Measurements from ENCODE around the gene COQ8B.

The COQ8B gene

DNA sequence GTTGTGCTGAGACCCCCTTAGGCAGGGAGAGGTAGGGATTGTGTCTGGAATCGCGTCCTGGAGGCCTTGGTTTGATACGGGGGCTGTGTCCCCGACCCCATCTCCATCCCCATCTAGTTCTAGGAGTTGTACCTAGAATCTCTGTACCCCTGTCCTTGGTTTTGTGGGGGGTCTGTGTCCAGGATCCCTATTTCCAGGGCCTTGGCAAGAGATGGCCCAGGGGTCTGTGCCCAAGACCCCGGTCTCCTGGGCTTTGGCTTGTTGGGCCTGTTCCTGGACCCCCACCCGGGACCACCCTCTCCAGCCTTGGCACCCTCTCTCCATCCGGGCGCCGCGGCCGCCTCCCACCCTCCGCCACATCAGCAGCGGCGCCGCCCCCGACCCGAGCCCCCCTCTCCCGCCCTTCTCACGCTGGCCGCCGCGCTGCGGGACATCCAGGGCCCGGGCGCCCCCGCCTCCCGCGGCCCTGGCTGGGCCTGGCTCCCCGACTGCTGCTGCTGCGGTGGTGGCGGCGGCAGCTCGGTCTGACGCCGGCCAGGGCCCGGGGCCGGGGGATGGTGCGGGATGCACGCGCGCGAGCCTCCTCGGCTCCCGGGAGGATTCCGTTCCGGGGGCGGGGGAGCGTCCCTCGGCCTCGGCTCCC is 26.5 kb downstream of the COQ8B start, which contains the start of gene NUMBL:
NUMBL (minus strand) TSS at position 602 of the 643 bp plus-strand sequence; CDS start at position 434, 168 bp downstream.
- no peak for DNase-seq

GRCh38 chr19:40689339-40690049 is 27.2 kb downstream of the COQ8B start:
- no peak for DNase-seq

DNA sequence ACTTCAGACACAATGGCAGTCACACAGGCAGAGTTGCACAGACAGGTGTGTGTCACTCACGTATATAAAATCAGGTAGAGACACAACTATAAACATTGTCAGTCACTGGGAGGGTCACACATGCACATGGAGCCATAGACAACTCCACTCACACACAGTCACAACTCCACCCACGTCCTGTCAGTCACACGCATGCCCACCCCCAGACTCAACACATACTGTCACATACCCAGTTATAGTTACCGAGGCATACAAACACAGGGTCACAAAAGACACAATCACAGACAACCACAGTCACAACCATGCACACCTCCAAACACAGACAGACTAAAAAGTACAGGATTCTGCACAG is 27.7 kb downstream of the COQ8B start:
- no peak for DNase-seq

GRCh38 chr19:40688309-40688708 is 28.4 kb downstream of the COQ8B start:
- DNase-seq, result no peak

DNA sequence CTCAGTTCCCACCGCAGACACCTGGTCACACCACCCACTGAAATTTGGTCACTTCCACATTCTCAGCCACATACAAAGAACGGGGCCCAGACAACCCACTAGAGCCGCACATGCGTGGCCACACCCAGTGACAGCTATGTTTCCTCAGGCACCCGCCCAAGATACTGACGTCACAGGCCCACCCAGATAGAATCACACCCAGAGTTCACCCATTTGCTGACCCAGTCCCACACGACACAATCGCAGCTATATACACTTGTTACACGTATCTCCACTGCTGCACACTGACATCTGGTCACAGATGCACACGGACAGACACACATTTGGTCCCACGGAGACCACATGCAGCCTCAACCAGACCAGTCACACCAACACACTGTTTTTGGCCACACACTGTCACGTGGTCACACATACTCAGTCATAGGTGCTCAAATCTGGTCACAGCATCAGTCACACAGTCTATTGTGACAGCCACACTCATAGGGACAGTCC is 29.1 kb downstream of the COQ8B start:
- DNase-seq, result no peak

- DNase-seq, result no peak
These were observed 29.7 kb downstream of the COQ8B start for GRCh38 chr19:40686882-40687524.

DNA sequence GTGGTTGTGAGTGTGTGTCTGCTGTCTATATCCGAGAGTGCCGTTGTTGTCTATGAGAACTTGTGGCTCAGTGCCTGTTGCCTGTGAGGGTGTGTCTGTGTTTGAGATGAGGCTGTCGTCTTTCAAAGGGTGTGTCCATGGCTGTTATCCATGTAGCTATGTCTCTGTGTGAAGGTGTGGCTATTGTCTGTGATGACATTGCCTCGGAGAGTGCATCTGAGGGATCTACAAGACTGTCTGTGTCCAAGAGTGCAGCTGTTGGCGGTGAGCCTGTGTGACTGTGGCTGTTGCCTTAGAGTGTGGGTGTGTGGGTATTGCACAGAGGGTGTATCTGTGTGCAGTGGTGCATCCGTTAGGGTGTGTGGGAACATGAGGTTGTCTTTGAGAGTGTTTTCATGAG is 31.1 kb downstream of the COQ8B start:
- DNase-seq, result no peak

- no peak for DNase-seq
These were observed 31.6 kb downstream of the COQ8B start for GRCh38 chr19:40685016-40685526.

GRCh38 chr19:40684280-40684679 is 32.4 kb downstream of the COQ8B start:
- DNase-seq, result no peak

- DNase-seq, result no peak
These were observed 33.2 kb downstream of the COQ8B start for GRCh38 chr19:40683437-40683836.

DNA sequence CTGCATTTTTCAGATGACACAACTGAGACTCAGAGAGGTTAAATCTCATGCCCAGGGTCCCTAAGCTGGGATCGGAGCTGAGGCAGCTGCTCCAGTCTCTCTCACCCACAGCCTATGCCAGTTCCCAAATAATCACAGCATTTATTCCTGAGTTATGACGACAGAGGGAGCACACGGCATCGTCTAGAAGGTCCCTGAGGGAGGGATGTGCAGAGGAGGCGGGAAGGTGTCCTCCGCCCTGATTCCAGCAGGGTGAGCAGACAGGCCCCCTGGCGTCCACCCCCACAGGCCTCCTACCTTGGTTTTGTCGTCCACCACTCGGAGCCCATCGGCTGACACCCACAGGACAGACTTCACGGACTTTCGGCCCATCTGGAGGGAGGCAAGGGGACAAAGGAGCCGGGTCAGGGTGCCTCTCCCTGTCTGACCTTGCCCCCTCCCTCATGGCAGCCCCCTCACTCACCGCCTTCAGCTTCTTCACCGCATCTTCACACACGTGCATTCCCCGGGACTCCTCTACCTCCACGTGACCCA is 34.2 kb downstream of the COQ8B start:
- no peak for DNase-seq

- DNase-seq, result no peak
These were observed 35.6 kb downstream of the COQ8B start for GRCh38 chr19:40681039-40681438.

GRCh38 chr19:40677156-40677555 is 39.5 kb downstream of the COQ8B start:
- no peak for DNase-seq

- no peak for DNase-seq
These were observed 42.4 kb downstream of the COQ8B start for GRCh38 chr19:40674291-40674690.

DNA sequence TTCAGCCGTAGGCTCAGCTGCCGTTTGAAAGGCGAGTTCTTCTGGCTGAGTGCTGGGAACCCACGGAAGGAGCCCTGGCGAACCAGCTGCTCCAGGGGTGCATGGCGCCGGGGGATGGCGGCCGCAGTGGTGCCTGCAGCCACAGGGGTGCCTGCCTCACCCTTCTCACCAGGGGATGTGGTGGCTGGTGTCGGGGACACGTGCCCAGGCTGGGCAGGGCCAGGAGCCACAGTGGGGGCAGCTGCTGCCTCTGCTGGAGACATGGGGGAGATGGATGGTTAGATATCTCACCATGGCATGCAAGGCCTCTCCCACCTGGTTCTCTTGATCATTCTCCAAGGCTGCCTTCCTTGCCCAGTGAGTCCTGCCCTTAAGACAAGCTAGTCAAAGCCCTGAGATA is 43.3 kb downstream of the COQ8B start:
- DNase-seq, result no peak

GRCh38 chr19:40672573-40673299 is 44.0 kb downstream of the COQ8B start:
- no peak for DNase-seq

DNA sequence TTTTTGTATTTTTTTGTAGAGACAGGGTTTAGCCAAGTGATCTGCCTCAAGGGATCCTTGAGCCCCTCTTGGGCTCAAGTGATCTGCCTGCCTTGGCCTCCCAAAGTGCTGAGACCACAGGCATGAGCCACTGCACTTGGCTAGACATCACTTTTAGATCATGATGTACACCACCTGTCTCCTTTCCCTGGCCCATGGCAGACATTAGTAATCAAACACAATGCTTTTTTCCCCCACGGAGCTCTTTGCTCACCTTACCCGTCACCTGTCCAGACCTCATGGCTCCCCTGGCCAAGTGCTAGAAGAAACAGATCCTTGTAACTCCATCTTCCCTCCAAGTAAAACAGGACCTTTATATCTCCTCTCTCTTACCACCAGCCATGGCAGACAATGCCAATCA is 44.6 kb downstream of the COQ8B start:
- no peak for DNase-seq

GRCh38 chr19:40671404-40671803 is 45.3 kb downstream of the COQ8B start:
- no peak for DNase-seq

DNA sequence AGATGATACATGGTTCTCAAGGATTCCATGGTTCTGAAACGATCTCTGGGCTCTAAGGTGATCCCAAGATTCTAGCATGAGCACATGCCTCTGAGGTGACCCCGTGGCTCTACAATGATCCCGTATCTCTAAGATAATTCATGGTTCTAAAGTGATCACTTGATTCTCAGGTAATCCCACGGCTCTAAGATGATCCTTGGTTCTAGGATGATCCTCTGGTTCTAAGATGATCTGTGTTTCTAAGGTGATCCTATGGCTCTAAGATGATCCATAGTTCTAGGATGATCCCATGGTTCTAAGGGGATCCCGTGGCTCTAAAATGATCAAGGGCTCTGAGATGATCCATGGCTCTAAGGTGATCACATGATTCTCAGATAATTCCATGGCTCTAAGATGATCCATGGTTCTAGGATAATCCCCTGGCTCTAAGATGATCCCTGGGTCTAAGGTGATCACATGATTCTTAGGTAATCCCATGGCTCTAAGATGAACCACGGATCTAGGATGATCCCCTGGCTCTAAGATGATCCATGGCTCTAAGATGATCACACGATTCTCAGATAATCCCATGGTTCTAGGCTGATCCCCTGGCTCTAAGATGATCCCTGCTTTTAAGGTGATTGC is 47.6 kb downstream of the COQ8B start:
- no peak for DNase-seq

DNA sequence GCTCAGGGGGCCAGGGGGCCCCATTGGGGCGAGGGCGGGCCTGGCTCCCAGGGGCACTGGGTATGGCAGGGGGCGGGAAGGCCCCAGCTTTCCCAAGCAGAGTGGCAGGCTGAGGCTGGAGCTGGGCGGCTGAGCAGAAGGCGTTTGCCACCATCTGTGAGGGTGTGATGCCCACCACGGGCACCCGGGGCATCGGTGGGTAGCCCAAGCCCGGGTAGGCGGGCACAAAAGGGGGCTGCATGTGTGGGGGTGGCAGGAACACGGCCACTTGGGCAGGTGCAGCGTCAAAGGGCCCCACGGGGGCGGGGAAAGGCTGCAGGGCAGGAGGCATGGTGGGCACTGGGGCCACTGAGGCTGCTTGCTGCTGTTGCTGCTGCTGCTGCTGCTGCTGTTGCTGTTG is 49.1 kb downstream of the COQ8B start:
- DNase-seq, result no peak

DNA sequence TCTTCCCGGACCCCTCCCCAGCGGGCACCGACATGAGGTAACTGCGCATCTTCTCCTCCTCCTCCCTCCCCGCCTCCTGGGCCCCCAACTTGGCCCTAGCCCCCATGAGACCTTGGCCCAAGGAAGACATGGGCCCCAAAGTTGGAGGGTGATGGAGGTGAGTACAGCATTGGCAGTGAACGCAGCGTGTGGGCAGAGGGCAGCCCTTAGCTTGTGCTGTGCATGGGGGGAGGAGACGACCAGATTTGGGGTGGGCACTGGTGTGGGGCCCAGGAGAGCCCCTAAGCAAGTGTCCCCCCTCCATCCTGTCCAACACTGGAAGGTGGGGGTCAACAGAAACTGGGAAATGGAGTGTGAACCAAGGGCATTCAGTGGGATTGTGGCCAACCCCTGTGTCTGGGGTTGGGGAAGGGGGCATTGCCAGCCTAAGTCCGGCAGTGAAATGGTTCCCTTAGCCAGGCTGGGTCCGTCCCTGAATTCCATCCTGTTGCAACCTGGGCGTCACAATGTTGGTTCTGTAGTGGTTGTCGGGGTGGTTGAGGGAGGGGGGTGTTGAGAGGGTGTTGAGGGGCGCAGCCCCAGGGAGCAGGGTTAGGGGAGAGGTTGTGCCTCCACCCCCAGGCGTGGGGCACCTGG is 49.8 kb downstream of the COQ8B start:
- no peak for DNase-seq

All from NCI-H524 treated with DMSO at 0.1 percent for 48 hours (cell line).